Endothelial cell of umbilical vein (primary cell): ENCODE data around the gene CHCHD3. TPM values are rescaled to one million over a fixed set of nuclear protein-coding genes. Genes with fewer than 3 reads are reported as not detected.
A peak's percentile ranks its signal among the peaks of the same experiment; 100 is the strongest.

Source experiments
- BruUV-seq: library from RNA; stranded (reverse); fragments of 400-500 nt; replicated peaks from 2 replicates; lab custom pipeline; 2021; lab: Mats Ljungman, UMichigan
- CTCF ChIA-PET: fragments of 300-600, 350-600 bp; sonication (Branson Sonifier 250); formaldehyde crosslinking; loops from one replicate; lab custom pipeline; 2021; ENCODE audit warnings: antibody characterized with exemption, inconsistent platforms; lab: Charles Lee
- POLR2A ChIA-PET: fragments of 300-600, 350-600 bp; sonication (Branson Sonifier 250); formaldehyde crosslinking; loops from one replicate; lab custom pipeline; 2021; ENCODE audit warnings: antibody characterized with exemption, inconsistent platforms; lab: Charles Lee
- DNase-seq: peaks from one replicate; pipeline ENCODE4 v3.0.0-alpha.2; 2011; ENCODE audit warnings: low read depth, low spot score
- FAIRE-seq: peaks from 2 replicates; lab custom pipeline; 2011; peaks lifted over from hg19 to GRCh38; lab: Jason Lieb, UNC
- H2AFZ ChIP-seq: 2 replicates; pipeline ENCODE4 v1.6.0; 2012; ENCODE audit warnings: low read depth, low read length, control low read depth, inconsistent platforms
- H3K27ac ChIP-seq: 2 replicates; pipeline ENCODE4 v1.5.1; 2011; ENCODE audit warnings: low read depth, mild to moderate bottlenecking, control low read depth, low read length, moderate library complexity; ENCODE audit not compliant: insufficient read depth
- H3K27me3 ChIP-seq, 2 experiments: 2 replicates each; pipeline versions ENCODE4 v1.6.0 to v1.6.1; 2011; ENCODE audit warnings: low read length in 2 of 2, mixed read lengths in 1 of 2; ENCODE audit not compliant: control insufficient read depth in 2 of 2, insufficient read depth in 2 of 2
- H3K36me3 ChIP-seq, 2 experiments: 2 replicates in 1 of 2; 3 replicates in 1 of 2; pipeline ENCODE4 v1.5.1; 2011; ENCODE audit warnings: low read length in 2 of 2, mild to moderate bottlenecking in 1 of 2, moderate library complexity in 1 of 2; ENCODE audit not compliant: control insufficient read depth in 2 of 2, insufficient read depth in 2 of 2; ENCODE audit errors: extremely low read depth in 1 of 2
- H3K4me1 ChIP-seq: 3 replicates; pipeline ENCODE4 v1.5.1; 2011; ENCODE audit warnings: mild to moderate bottlenecking, low read length; ENCODE audit not compliant: control insufficient read depth, insufficient read depth; ENCODE audit errors: extremely low read depth
- H3K4me2 ChIP-seq: 2 replicates; pipeline ENCODE4 v1.6.1; 2011; ENCODE audit warnings: low read length, control low read depth, mixed read lengths; ENCODE audit not compliant: insufficient read depth
- H3K4me3 ChIP-seq, 3 experiments: fragments of 200-600 bp in 1 of 3; sonication (generic), shearing (Covaris generic) in 1 of 3; replicated peaks in 1 of 3; 2 replicates each; pipeline ENCODE4 v1.5.1; 2011 to 2016; ENCODE audit warnings: control low read depth in 3 of 3, low read length in 3 of 3, mild to moderate bottlenecking in 2 of 3, inconsistent platforms in 1 of 3, low read depth in 1 of 3, moderate library complexity in 1 of 3; ENCODE audit not compliant: insufficient read depth in 1 of 3
- H3K79me2 ChIP-seq: 2 replicates; pipeline ENCODE4 v1.6.0; 2012; ENCODE audit warnings: low read length, inconsistent platforms; ENCODE audit not compliant: control insufficient read depth, insufficient read depth
- H3K9ac ChIP-seq: replicated peaks from 2 replicates; pipeline ENCODE3; 2011; ENCODE audit warnings: low read length, control low read depth; ENCODE audit not compliant: insufficient read depth; ENCODE audit errors: extremely low read depth
- H3K9me1 ChIP-seq: replicated peaks from 3 replicates; pipeline ENCODE4 v1.6.0; 2011; ENCODE audit warnings: mild to moderate bottlenecking, low read length; ENCODE audit not compliant: control insufficient read depth, insufficient read depth; ENCODE audit errors: extremely low read depth
- H3K9me3 ChIP-seq: replicated peaks from 2 replicates; pipeline ENCODE4 v1.5.1; 2012; ENCODE audit warnings: low read length, inconsistent platforms; ENCODE audit not compliant: control insufficient read depth, insufficient read depth
- H4K20me1 ChIP-seq: replicated peaks from 2 replicates; pipeline ENCODE3; 2011; ENCODE audit warnings: mild to moderate bottlenecking, low read length; ENCODE audit not compliant: control insufficient read depth, insufficient read depth; ENCODE audit errors: extremely low read depth
- EZH2 ChIP-seq: IDR thresholded peaks from 2 replicates; pipeline ENCODE4 v1.6.1; 2012; ENCODE audit warnings: borderline replicate concordance, low read depth, mild to moderate bottlenecking, moderate library complexity, low read length, inconsistent platforms; ENCODE audit not compliant: severe bottlenecking
- FOS ChIP-seq: IDR thresholded peaks from 2 replicates; pipeline ENCODE4 v1.6.1; 2011; ENCODE audit warnings: mild to moderate bottlenecking, low read length, moderate library complexity, borderline replicate concordance; ENCODE audit not compliant: insufficient read depth
- JUN ChIP-seq: IDR thresholded peaks from 2 replicates; pipeline ENCODE4 v1.6.1; 2011; ENCODE audit warnings: borderline replicate concordance, low read depth; ENCODE audit not compliant: insufficient read length, insufficient read depth
- POLR2AphosphoS5 ChIP-seq: IDR thresholded peaks from 2 replicates; pipeline ENCODE4 v1.6.1; 2012; ENCODE audit warnings: low read depth, mild to moderate bottlenecking, control low read depth, low read length, moderate library complexity; ENCODE audit not compliant: insufficient read depth
- dilution Hi-C: fragments of 300-500 bp; cut with MboI; formaldehyde crosslinking; loops from one replicate; pipeline ENCODE4 v1.15.0; 2019; ENCODE audit warnings: low sequenced_read_pairs; ENCODE audit not compliant: extremely low pct_ligation_motif_present
- intact Hi-C: fragments of 100-400 bp; cut with micrococcal nuclease; formaldehyde crosslinking; loops from one replicate; pipeline ENCODE4 v1.10.0; 2022
- polyA plus RNA-seq, 4 experiments: library from polyadenylated mRNA; depleted of rRNA in 3 of 4; stranded (reverse) in 3 of 4; unstranded in 1 of 4; fragments of >200 nt; gene quantifications; 2 replicates each; pipeline versions ENCODE4 v1.2.1 to v1.2.3, GENCODE V29; 2011 to 2012; ENCODE audit warnings: missing spikeins in 1 of 4
- total RNA-seq: library from RNA; stranded (reverse); gene quantifications from 2 replicates; pipeline ENCODE4 v1.2.3, GENCODE V29; 2021
- TF ChIP-seq, protein P1 (sequence below), 2 donors: IDR thresholded peaks; 1 replicate in 1 of 2; 2 replicates in 1 of 2; pipeline ENCODE4 v1.5.1; 2011; ENCODE audit warnings: low read length in 2 of 2, mild to moderate bottlenecking in 2 of 2, moderate library complexity in 2 of 2, control low read depth in 1 of 2, inconsistent platforms in 1 of 2, low read depth in 1 of 2; ENCODE audit not compliant: insufficient read depth in 1 of 2; ENCODE audit errors: extremely low read depth in 1 of 2

CHCHD3 gene
- total and polyA plus RNA-seq, 2 donors (not counting 3 experiments of a cell fraction or from before 2014, with no cell fraction given), result 22.0 to 63.7 TPM

DNA sequence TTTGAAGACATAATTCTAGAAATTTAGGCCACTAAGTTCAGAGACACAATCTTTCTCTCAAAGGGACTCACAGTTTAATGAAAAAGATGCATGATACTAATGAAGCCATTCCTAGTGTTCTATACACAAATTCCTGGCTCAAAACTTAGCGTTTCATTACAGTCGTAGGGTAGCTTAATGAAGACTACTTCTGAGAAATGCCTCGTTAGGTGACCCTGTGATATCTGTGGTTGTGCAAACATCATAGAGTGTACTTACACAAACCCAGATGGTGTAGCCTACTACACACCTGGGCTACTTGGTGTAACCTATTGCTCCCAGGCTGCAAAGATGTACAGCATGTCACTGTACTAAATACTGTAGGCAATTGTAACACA is 488 bp upstream of the CHCHD3 start:
- no peak overlapping the region for H3K9ac ChIP-seq
- TF ChIP-seq, protein P1, sequence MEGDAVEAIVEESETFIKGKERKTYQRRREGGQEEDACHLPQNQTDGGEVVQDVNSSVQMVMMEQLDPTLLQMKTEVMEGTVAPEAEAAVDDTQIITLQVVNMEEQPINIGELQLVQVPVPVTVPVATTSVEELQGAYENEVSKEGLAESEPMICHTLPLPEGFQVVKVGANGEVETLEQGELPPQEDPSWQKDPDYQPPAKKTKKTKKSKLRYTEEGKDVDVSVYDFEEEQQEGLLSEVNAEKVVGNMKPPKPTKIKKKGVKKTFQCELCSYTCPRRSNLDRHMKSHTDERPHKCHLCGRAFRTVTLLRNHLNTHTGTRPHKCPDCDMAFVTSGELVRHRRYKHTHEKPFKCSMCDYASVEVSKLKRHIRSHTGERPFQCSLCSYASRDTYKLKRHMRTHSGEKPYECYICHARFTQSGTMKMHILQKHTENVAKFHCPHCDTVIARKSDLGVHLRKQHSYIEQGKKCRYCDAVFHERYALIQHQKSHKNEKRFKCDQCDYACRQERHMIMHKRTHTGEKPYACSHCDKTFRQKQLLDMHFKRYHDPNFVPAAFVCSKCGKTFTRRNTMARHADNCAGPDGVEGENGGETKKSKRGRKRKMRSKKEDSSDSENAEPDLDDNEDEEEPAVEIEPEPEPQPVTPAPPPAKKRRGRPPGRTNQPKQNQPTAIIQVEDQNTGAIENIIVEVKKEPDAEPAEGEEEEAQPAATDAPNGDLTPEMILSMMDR (IDR thresholded peaks at IDR 0.05; ENCODE audit: extremely low read depth in 1 of 2, insufficient read depth in 1 of 2, low read depth in 1 of 2, low read length in 2 of 2), result no peak
- TF ChIP-seq JUN (no peak), FOS (no peak), EZH2 (no peak), POLR2AphosphoS5 (no peak)
- peaks cover 14% of the 10 kb centered on the region for H3K4me1 ChIP-seq
- peaks cover 3% of the 10 kb centered on the region for H4K20me1 ChIP-seq
- H2AFZ ChIP-seq, result peak overlapping the region; percentile 90
- ChIA-PET POLR2A (no interaction called here), CTCF (interaction anchor here (0.7 to 1.3 kb wide), 6 partner anchors 9 to 352 kb away, joined by 3 to 10 read pairs (median 4); no protein-coding TSS in a partner anchor)
- DNase-seq (no peak), FAIRE-seq (no peak)
- intact Hi-C loops, result loop anchor here (2.0 to 5.0 kb wide), 6 partner anchors 155 to 1045 kb away; partner anchors contain the start of genes EXOC4 and LRGUK
- H3K4me2 ChIP-seq, result peak overlapping the region; percentile 27
- no peaks in the 10 kb centered on the region for H3K9me3 ChIP-seq
- dilution Hi-C loops, result no loop called here
- no TSS peak for BruUV-seq
- H3K27me3 ChIP-seq, result no peaks in the 10 kb centered on the region
- no peaks in the 10 kb centered on the region for H3K36me3 ChIP-seq
- H3K9me1 ChIP-seq, result no peaks in the 10 kb centered on the region
- H3K4me3 ChIP-seq, result no peak overlapping the region
- peaks cover 40% of the 10 kb centered on the region for H3K79me2 ChIP-seq
- no peak overlapping the region for H3K27ac ChIP-seq
